ENCODE data around the gene IGSF3. TPM values are rescaled to one million over a fixed set of nuclear protein-coding genes. Genes with fewer than 3 reads are reported as not detected.

IGSF3 gene
- total and polyA plus RNA-seq, 2 of the 8 experiments (the other 6 are each of a cell fraction or from before 2014, with no cell fraction given) = 30.0 to 32.2 TPM

DNA sequence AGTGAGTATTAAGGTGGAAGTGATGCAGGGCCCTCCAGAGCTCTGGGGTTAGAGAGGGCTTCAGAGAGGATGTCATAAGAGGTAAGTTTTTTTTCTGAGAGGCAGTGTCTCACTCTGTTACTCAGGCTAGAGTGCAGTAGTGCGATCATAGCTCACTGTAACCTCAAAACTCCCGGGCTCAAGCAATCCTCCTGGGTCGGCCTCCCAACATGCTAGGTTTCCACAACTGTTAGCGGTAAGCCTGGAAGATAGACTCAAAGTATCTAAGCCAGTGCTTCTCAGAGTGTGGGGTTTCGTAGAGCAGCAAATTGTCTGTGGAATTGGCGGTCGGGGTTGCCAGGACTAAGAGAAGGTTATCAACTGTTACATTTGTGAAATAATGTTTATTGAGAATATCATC lies 18.6 kb upstream of the IGSF3 start (continued):
- TF ChIP-seq, protein P1, sequence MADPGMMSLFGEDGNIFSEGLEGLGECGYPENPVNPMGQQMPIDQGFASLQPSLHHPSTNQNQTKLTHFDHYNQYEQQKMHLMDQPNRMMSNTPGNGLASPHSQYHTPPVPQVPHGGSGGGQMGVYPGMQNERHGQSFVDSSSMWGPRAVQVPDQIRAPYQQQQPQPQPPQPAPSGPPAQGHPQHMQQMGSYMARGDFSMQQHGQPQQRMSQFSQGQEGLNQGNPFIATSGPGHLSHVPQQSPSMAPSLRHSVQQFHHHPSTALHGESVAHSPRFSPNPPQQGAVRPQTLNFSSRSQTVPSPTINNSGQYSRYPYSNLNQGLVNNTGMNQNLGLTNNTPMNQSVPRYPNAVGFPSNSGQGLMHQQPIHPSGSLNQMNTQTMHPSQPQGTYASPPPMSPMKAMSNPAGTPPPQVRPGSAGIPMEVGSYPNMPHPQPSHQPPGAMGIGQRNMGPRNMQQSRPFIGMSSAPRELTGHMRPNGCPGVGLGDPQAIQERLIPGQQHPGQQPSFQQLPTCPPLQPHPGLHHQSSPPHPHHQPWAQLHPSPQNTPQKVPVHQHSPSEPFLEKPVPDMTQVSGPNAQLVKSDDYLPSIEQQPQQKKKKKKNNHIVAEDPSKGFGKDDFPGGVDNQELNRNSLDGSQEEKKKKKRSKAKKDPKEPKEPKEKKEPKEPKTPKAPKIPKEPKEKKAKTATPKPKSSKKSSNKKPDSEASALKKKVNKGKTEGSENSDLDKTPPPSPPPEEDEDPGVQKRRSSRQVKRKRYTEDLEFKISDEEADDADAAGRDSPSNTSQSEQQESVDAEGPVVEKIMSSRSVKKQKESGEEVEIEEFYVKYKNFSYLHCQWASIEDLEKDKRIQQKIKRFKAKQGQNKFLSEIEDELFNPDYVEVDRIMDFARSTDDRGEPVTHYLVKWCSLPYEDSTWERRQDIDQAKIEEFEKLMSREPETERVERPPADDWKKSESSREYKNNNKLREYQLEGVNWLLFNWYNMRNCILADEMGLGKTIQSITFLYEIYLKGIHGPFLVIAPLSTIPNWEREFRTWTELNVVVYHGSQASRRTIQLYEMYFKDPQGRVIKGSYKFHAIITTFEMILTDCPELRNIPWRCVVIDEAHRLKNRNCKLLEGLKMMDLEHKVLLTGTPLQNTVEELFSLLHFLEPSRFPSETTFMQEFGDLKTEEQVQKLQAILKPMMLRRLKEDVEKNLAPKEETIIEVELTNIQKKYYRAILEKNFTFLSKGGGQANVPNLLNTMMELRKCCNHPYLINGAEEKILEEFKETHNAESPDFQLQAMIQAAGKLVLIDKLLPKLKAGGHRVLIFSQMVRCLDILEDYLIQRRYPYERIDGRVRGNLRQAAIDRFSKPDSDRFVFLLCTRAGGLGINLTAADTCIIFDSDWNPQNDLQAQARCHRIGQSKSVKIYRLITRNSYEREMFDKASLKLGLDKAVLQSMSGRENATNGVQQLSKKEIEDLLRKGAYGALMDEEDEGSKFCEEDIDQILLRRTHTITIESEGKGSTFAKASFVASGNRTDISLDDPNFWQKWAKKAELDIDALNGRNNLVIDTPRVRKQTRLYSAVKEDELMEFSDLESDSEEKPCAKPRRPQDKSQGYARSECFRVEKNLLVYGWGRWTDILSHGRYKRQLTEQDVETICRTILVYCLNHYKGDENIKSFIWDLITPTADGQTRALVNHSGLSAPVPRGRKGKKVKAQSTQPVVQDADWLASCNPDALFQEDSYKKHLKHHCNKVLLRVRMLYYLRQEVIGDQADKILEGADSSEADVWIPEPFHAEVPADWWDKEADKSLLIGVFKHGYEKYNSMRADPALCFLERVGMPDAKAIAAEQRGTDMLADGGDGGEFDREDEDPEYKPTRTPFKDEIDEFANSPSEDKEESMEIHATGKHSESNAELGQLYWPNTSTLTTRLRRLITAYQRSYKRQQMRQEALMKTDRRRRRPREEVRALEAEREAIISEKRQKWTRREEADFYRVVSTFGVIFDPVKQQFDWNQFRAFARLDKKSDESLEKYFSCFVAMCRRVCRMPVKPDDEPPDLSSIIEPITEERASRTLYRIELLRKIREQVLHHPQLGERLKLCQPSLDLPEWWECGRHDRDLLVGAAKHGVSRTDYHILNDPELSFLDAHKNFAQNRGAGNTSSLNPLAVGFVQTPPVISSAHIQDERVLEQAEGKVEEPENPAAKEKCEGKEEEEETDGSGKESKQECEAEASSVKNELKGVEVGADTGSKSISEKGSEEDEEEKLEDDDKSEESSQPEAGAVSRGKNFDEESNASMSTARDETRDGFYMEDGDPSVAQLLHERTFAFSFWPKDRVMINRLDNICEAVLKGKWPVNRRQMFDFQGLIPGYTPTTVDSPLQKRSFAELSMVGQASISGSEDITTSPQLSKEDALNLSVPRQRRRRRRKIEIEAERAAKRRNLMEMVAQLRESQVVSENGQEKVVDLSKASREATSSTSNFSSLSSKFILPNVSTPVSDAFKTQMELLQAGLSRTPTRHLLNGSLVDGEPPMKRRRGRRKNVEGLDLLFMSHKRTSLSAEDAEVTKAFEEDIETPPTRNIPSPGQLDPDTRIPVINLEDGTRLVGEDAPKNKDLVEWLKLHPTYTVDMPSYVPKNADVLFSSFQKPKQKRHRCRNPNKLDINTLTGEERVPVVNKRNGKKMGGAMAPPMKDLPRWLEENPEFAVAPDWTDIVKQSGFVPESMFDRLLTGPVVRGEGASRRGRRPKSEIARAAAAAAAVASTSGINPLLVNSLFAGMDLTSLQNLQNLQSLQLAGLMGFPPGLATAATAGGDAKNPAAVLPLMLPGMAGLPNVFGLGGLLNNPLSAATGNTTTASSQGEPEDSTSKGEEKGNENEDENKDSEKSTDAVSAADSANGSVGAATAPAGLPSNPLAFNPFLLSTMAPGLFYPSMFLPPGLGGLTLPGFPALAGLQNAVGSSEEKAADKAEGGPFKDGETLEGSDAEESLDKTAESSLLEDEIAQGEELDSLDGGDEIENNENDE (IDR thresholded peaks at IDR 0.05; ENCODE audit: insufficient replicate concordance, low read length) = no peak
- no peak for TF ChIP-seq POLR2AphosphoS5 (IDR thresholded peaks at IDR 0.05; ENCODE audit: low read depth, low read length)
- TF ChIP-seq CTBP2 (IDR thresholded peaks at IDR 0.05; ENCODE audit: borderline replicate concordance, insufficient read depth, insufficient read length, low read length) = no peak
- TF ChIP-seq USF2 (IDR thresholded peaks at IDR 0.05; ENCODE audit: low read length) = no peak
- TF ChIP-seq ATF3 (IDR thresholded peaks at IDR 0.05; ENCODE audit: insufficient read depth, low read depth, low read length) = no peak
- TF ChIP-seq SIRT6 (IDR thresholded peaks at IDR 0.05; ENCODE audit: low read length) = no peak
- TF ChIP-seq PHF8 (conservative IDR thresholded peaks at IDR 0.05; ENCODE audit: low read depth, low read length) = no peak
- no peak for TF ChIP-seq TEAD4 (IDR thresholded peaks at IDR 0.05; ENCODE audit: low read depth, low read length)

All from H1 (cell line).